ENCODE data around the gene PPARD.
"Not testable (repeated sequence)": the region's sequence is repeated elsewhere in the genome, so short reads cannot be mapped to it uniquely, and the experiment has no call there.

Gene PPARD

GRCh38 chr6:35327349-35328027 is 14.9 kb upstream of the PPARD start:
- H3K36me3 Mint-ChIP-seq (ENCODE audit: low read depth): peaks cover 26% of the 10 kb centered on the region
- no peak overlapping the region for H3K4me3 Mint-ChIP-seq
- H3K9me3 Mint-ChIP-seq: no peaks in the 10 kb centered on the region
- no peaks in the 10 kb centered on the region for H3K27me3 Mint-ChIP-seq (ENCODE audit: low read depth)
- H3K27ac Mint-ChIP-seq: peak overlapping the region; percentile 70
- H3K4me1 Mint-ChIP-seq (ENCODE audit: low read depth): peaks cover 21% of the 10 kb centered on the region

GRCh38 chr6:35328108-35328723 is 14.1 kb upstream of the PPARD start:
- no peaks in the 10 kb centered on the region for H3K27me3 Mint-ChIP-seq (ENCODE audit: low read depth)
- peaks cover 19% of the 10 kb centered on the region for H3K4me1 Mint-ChIP-seq (ENCODE audit: low read depth)
- no peak overlapping the region for H3K4me3 Mint-ChIP-seq
- peaks cover 29% of the 10 kb centered on the region for H3K36me3 Mint-ChIP-seq (ENCODE audit: low read depth)
- peak overlapping the region; percentile 33 for H3K27ac Mint-ChIP-seq
- H3K9me3 Mint-ChIP-seq: peaks cover 4% of the 10 kb centered on the region

- not testable (repeated sequence) for H3K27me3 Mint-ChIP-seq (ENCODE audit: low read depth); H3K4me3 Mint-ChIP-seq; H3K9me3 Mint-ChIP-seq
- Mint-ChIP-seq H3K4me1 (ENCODE audit: low read depth) (peaks cover 19% of the 10 kb centered on the region), H3K27ac (peak overlapping the region; percentile 62), H3K36me3 (ENCODE audit: low read depth) (peaks cover 35% of the 10 kb centered on the region)
Observed at GRCh38 chr6:35328965-35329364, 13.4 kb upstream of the PPARD start.

- H3K9me3 Mint-ChIP-seq: peaks cover 16% of the 10 kb centered on the region
- peaks cover 20% of the 10 kb centered on the region for H3K27me3 Mint-ChIP-seq (ENCODE audit: low read depth)
- peaks cover 20% of the 10 kb centered on the region for H3K4me1 Mint-ChIP-seq (ENCODE audit: low read depth)
- H3K27ac Mint-ChIP-seq: no peak overlapping the region
- H3K4me3 Mint-ChIP-seq: no peak overlapping the region
- peaks cover 38% of the 10 kb centered on the region for H3K36me3 Mint-ChIP-seq (ENCODE audit: low read depth)
Observed at GRCh38 chr6:35330541-35331119, 11.7 kb upstream of the PPARD start.

GRCh38 chr6:35332074-35332887 is 10.1 kb upstream of the PPARD start:
- Mint-ChIP-seq H3K4me1 (ENCODE audit: low read depth) (peaks cover 19% of the 10 kb centered on the region), H3K36me3 (ENCODE audit: low read depth) (peaks cover 37% of the 10 kb centered on the region), H3K27me3 (ENCODE audit: low read depth) (peaks cover 30% of the 10 kb centered on the region), H3K9me3 (peaks cover 18% of the 10 kb centered on the region), H3K4me3 (peak overlapping the region; percentile 34), H3K27ac (peak overlapping the region; percentile 62)

- Mint-ChIP-seq H3K27ac (no peak overlapping the region), H3K9me3 (no peaks in the 10 kb centered on the region), H3K27me3 (ENCODE audit: low read depth) (peaks cover 13% of the 10 kb centered on the region), H3K4me3 (peak overlapping the region; percentile 90), H3K36me3 (ENCODE audit: low read depth) (peaks cover 21% of the 10 kb centered on the region), H3K4me1 (ENCODE audit: low read depth) (peaks cover 37% of the 10 kb centered on the region)
Observed at GRCh38 chr6:35341557-35341956, 801 bp upstream of the PPARD start.

- Mint-ChIP-seq H3K4me1 (ENCODE audit: low read depth) (peaks cover 34% of the 10 kb centered on the region), H3K27me3 (ENCODE audit: low read depth) (no peaks in the 10 kb centered on the region), H3K4me3 (peak overlapping the region; percentile 99)
Observed at GRCh38 chr6:35343092-35343834, 905 bp downstream of the PPARD start.

GRCh38 chr6:35343835-35344550 is 1.6 kb downstream of the PPARD start:
- Mint-ChIP-seq H3K36me3 (ENCODE audit: low read depth) (peaks cover 31% of the 10 kb centered on the region), H3K4me3 (peak overlapping the region; percentile 99), H3K4me1 (ENCODE audit: low read depth) (peaks cover 39% of the 10 kb centered on the region), H3K27ac (peak overlapping the region; percentile 28), H3K9me3 (no peaks in the 10 kb centered on the region), H3K27me3 (ENCODE audit: low read depth) (no peaks in the 10 kb centered on the region)

More at GRCh38 chr6:35343092-35343834, 905 bp downstream of the PPARD start:
- H3K36me3 Mint-ChIP-seq (ENCODE audit: low read depth): peaks cover 27% of the 10 kb centered on the region
- peak overlapping the region; percentile 93 for H3K27ac Mint-ChIP-seq
- H3K9me3 Mint-ChIP-seq: no peaks in the 10 kb centered on the region

GRCh38 chr6:35351422-35351821 is 9.1 kb downstream of the PPARD start:
- peaks cover 26% of the 10 kb centered on the region for H3K4me1 Mint-ChIP-seq (ENCODE audit: low read depth)
- no peak overlapping the region for H3K27ac Mint-ChIP-seq
- H3K9me3 Mint-ChIP-seq: no peaks in the 10 kb centered on the region
- no peaks in the 10 kb centered on the region for H3K27me3 Mint-ChIP-seq (ENCODE audit: low read depth)
- no peak overlapping the region for H3K4me3 Mint-ChIP-seq
- H3K36me3 Mint-ChIP-seq (ENCODE audit: low read depth): peaks cover 59% of the 10 kb centered on the region

GRCh38 chr6:35352735-35353134 is 10.4 kb downstream of the PPARD start:
- Mint-ChIP-seq H3K4me3 (no peak overlapping the region), H3K27ac (no peak overlapping the region), H3K4me1 (ENCODE audit: low read depth) (peaks cover 27% of the 10 kb centered on the region), H3K27me3 (ENCODE audit: low read depth) (no peaks in the 10 kb centered on the region), H3K9me3 (no peaks in the 10 kb centered on the region), H3K36me3 (ENCODE audit: low read depth) (peaks cover 61% of the 10 kb centered on the region)

- Mint-ChIP-seq H3K4me1 (ENCODE audit: low read depth) (peaks cover 19% of the 10 kb centered on the region), H3K36me3 (ENCODE audit: low read depth) (peaks cover 55% of the 10 kb centered on the region), H3K9me3 (no peaks in the 10 kb centered on the region), H3K27me3 (ENCODE audit: low read depth) (no peaks in the 10 kb centered on the region), H3K4me3 (no peak overlapping the region), H3K27ac (no peak overlapping the region)
Observed at GRCh38 chr6:35354361-35355135, 12.2 kb downstream of the PPARD start.

GRCh38 chr6:35356391-35356790 is 14.0 kb downstream of the PPARD start:
- Mint-ChIP-seq H3K27me3 (ENCODE audit: low read depth) (no peaks in the 10 kb centered on the region), H3K36me3 (ENCODE audit: low read depth) (peaks cover 44% of the 10 kb centered on the region), H3K9me3 (no peaks in the 10 kb centered on the region), H3K4me3 (no peak overlapping the region), H3K4me1 (ENCODE audit: low read depth) (peaks cover 15% of the 10 kb centered on the region), H3K27ac (no peak overlapping the region)

- peaks cover 35% of the 10 kb centered on the region for H3K36me3 Mint-ChIP-seq (ENCODE audit: low read depth)
- no peak overlapping the region for H3K27ac Mint-ChIP-seq
- no peaks in the 10 kb centered on the region for H3K27me3 Mint-ChIP-seq (ENCODE audit: low read depth)
- peaks cover 12% of the 10 kb centered on the region for H3K4me1 Mint-ChIP-seq (ENCODE audit: low read depth)
- no peaks in the 10 kb centered on the region for H3K9me3 Mint-ChIP-seq
- no peak overlapping the region for H3K4me3 Mint-ChIP-seq
Observed at GRCh38 chr6:35357677-35358076, 15.3 kb downstream of the PPARD start.
